ENCODE data around the gene HOATZ.

HOATZ gene

DNA sequence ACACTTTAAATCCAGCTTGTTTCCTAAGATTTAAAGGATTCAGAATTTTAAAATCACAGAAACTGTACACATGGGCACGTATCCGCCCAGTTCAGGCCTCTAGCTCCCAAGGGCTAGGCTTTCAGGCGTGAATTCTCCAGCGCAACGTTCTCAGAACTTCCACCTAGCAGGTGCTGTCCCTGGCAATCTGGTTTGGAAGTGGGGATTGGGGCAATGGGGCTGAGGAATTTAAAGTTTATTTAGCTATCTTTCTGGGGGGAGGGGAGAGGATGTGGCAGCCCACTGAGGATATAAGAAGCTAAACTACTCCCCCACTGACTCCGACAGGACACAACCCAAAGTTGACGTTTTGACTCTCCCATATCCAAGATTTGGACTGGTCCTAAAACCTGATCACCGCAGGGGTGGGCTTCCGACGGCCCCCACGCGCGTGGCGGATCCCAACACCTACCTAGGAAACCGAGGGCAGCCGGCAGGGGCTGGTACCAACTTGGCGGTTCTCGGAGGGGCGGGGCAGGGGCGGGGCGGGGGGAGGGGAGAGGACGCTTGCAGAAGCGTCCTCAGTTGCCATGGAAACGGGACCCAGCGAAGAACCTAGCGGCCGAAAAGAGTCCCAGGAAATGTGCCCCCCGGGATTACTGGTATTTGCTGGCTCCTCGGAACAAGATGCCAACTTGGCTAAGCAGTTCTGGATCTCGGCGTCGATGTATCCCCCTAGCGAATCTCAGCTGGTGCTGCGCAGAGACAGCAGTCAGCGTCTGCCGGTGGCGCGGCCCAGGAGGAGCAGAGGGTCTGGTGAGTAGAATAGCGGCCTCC, at the start of gene HOATZ:
Gene HOATZ (plus strand): TSS at position 563 of the 816 bp plus-strand sequence. CDS start 7 bp downstream, at position 570.
- DNase-seq (ENCODE audit: low read depth), result no peak

GRCh38 chr11:111465400-111465799, 49.2 kb upstream of the HOATZ start:
- no peak for DNase-seq (ENCODE audit: low read depth)

GRCh38 chr11:111466615-111467014, 48.0 kb upstream of the HOATZ start:
- no peak for DNase-seq (ENCODE audit: low read depth)

GRCh38 chr11:111469200-111469599, 45.4 kb upstream of the HOATZ start:
- DNase-seq (ENCODE audit: low read depth), result no peak

GRCh38 chr11:111472228-111472627, 42.4 kb upstream of the HOATZ start:
- no peak for DNase-seq (ENCODE audit: low read depth)

DNA sequence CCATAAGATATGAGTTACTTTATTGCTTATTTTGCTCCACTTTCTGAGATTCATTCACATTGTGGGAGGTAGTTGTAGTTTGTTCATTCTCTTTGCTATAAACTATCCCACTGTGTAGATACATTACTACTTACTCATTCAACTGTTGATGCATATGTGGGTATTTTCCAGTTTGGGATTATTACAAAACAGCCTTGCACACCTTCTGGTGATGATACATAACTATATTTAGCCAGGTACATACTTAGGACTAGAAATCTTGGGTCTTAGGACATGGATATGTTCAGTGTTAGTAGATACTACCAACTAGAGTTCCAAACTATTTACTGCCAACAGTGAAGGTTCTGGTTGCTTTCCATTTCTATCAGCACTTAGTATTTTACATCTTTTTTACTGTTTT, 40.1 kb upstream of the HOATZ start:
- DNase-seq (ENCODE audit: low read depth), result no peak

GRCh38 chr11:111476366-111476765, 38.2 kb upstream of the HOATZ start:
- DNase-seq (ENCODE audit: low read depth), result no peak

DNA sequence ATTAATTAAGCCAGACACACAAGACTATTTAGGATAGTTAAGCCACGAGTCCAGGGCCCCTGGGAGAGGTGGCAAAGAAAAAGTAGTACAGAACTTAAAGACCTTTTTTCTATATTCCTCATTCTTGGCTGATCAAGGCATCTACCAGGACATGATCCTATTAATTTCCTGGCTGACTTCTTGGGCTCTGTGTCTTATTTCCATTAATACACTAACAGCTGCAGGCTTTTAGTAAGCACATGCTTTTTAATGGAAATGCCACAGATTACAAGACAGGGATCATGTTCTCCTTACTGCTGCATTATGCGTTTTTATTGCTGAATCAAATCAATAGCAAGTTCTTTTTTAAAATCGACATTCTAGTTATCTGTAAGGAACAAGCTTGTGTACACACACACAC, 37.6 kb upstream of the HOATZ start:
- no peak for DNase-seq (ENCODE audit: low read depth)

DNA sequence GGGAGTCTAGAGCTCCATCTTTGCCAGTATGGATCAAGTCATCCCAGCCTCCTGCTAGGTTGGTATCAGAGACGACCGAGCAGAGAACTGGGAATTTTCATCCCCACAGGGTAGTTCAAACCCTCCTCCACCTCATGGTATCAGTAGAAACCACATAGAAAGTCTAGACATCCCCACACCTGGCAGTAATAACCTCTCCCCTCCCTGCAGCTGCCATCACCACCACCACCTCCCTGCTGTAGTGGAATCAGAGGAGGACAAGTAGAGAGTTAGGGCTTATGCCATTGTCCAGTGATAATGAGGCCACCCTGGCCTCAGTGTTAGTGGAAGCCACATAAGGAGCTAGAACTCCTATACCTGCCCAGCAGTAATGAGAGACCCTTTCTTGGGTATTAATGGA, 36.7 kb upstream of the HOATZ start:
- no peak for DNase-seq (ENCODE audit: low read depth)

DNA sequence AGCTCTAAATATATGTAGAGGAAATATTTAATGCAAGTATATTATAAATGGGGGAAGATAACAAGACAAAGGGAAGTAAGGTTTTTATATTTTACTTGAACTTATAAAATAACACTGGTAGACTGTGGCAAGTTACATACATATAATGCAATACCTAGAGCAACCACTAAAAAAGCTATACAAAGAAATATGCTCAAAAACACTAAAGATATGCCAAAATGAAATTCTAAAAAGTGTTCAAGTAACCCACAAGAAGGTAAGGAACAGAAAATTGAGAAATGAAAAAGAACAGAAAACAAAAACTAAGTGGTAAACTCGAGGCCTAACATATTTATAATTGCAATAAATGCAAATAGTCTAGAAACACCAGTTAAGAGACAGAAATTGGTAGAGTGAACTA, 34.9 kb upstream of the HOATZ start:
- no peak for DNase-seq (ENCODE audit: low read depth)

GRCh38 chr11:111483431-111483830, 31.1 kb upstream of the HOATZ start:
- no peak for DNase-seq (ENCODE audit: low read depth)

DNA sequence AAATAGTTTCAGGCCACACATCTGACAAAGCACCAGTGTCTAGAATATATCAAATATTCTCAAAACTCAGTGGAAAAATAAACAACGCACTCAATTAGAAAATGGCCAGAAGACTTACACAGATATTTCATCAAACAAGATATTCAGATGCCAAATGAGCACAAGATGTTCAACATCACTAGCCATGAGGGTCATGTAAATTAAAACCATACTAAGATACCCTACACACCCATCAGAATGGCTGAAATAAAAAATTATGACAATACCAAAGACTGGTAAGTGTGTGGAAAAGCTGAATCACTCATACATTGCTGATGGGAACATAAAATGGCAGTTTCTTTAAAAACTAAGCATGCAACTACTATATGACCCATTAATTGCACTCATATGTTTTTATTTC, 24.1 kb upstream of the HOATZ start:
- no peak for DNase-seq (ENCODE audit: low read depth)

DNA sequence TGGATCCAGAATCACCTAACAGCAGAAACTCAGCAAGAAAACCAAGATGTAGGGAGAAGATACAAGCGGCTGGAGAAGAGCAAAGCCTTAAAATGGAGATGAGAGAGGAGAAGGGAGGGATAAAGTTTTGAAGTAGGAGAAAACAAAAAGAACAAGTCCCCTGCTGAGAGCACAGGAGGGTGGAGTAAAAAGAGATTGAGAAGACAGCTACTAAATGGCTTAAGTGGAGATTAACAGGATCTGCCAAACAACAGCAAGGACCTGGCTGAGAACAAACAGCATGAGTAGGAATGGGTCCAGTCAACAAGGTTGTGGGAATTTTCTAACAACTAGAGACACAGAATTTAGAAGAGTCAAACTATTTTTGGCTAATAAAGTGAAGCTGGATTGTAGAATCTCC, 20.5 kb upstream of the HOATZ start:
- no peak for DNase-seq (ENCODE audit: low read depth)

DNA sequence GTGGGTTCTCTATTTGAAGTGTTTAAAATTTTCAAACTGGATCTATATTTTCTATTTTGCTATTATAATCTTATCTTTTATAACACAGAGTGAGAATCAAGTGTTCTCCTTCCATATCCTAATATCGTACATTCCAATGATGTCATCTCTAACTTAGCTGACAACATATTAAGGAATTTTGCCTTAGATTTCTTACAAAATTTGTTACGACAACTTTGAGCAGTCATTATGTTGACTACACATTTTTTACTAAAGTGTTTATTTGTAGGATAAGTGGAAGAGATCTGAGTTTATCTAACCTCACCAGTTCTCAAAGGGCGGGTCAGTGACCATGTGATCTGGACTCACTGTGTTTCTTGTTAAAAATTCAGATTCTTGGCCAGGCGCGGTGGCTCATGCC, 15.1 kb upstream of the HOATZ start:
- DNase-seq (ENCODE audit: low read depth), result no peak

DNA sequence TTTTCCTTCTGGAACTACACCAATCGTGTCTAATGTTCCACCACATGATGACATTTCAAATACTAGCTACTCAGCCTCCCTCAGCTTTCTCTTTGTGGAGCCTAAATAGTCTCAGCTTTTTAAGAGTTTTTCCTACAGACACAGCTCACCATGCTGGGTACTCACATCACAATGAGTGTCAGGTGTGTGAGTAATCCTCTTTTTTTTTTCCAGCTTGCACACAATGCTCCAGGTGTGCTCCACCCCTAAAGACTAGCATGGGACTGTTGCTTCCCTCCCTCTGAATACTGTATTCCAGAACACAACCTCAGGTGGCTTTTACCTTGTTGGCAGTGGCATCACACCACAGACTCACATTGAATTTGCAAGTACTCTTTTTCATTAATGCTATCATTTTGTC, 14.1 kb upstream of the HOATZ start:
- DNase-seq (ENCODE audit: low read depth), result no peak

DNA sequence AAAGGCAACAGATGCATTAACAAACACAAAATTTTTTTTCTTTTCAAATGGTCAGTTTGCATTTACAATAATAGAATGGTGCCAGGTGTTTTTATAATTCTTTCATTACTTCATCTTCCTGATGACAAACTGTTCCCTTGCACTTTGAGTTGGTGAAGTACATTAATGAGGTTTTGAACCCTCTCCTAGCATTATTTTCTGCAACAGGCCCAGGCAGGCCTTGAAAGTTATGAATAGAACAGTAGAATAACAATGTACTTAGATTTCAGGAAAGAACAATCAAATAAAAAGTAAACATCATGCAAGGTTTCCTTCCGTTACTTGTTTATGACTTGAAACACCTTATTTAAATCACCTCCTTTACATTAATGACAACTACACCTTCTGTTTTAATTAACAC, 12.0 kb upstream of the HOATZ start:
- no peak for DNase-seq (ENCODE audit: low read depth)

DNA sequence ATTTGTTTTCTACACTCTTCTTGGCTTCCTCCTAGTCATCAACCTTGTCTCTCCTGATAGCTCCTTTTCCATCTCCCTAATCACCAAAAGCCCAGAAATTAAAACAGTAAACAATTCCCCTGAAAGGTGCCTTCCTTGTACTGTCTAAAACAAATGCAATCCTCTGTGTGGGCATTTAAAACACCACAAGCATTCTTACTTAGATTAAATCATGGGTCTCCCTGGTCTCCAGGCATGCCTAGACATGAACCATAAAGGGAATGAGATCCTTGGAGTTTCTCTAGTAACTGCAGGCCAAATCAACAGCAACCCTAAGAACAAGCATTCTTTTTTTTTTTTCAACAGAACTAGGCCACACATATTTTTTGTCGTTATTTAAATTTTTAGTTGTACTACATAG, 4.3 kb upstream of the HOATZ start:
- DNase-seq (ENCODE audit: low read depth), result no peak

DNA sequence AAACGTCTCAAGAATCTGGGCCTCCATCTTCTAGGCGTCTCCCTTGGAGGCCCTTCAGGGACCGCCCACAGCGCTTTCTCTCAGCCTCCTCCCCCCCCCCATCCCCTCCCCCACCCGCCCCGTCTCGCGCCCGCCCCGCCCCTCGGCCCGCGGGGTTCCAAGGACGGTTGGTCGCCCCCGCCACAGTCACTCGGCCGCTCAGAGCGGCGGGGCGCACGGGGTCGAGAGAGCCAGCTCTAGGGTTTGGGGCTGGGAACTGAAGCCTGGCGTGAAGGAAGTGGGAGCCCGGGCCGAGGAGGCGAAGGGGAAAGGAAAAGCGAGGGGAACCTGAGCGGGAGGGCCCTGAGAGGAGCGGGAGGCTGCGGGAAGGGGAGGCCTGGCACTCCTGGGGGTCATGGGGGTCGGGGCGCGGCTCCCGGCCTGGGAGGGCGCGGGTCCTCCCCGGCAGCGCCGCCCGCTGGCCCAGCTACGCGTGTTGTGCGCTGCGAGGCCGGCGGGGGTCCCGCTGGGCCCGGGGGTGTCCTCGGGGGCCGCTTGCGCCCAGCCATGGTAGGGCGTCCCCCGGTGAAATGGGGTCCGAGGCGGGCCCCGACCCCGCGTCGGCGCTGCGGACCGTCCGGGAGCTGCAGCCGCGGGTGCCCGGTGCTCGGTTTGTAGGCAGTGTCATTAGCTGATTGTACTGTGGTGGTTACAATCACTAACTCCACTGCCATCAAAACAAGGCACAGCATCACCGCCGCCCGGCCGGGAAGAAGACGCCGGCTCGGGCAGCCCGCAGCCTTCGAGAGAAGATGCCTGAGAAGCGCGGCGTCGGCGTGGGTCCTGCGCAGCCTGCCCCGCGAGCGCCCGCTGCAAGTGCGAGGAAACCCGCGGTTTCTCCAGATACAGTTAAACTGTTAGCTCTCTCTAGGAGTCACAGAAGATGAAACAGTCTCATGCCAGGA, 2.0 kb upstream of the HOATZ start, which contains the start of gene BTG4:
Gene BTG4 (minus strand): TSS at position 91 of the 944 bp plus-strand sequence. CDS start 13,610 bp downstream, outside the sequence.
- DNase-seq (ENCODE audit: low read depth), result no peak

DNA sequence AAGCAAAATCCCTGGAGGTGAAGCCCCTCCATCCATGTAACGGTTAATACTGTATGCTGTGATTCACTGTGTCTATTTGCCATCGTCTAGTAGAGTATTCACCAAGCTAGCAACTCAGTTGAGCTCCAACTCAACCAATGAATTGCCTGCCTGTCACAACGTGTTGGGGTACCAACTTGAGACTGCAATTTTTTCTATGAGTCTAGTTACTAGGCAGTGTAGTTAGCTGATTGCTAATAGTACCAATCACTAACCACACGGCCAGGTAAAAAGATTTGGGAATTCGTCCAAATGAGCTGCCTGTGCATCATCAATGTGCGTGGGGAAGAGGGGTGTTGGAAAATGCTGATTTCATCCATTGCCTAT, 1.4 kb upstream of the HOATZ start:
- no peak for DNase-seq (ENCODE audit: low read depth)

- DNase-seq (ENCODE audit: low read depth), result no peak
These were observed 1.0 kb downstream of the HOATZ start for GRCh38 chr11:111515591-111515990.

DNA sequence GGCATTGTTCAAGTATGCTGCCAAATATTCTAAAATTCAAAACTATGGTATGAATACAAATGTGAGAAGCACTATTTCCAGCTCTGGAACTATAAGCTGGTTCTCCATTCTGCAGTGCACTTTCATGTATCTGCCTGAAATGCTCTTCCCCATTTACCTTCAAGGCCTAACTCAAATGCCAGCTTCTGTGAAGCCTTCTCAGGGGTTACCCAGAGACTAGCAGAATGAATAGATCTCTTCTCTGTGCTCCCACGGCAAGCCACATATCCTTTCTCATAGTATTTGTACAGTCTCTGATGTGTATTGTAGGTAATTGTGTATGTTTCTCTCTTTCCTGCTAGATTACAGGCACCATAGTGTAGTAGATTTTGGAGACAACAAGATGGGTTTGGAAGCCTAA, 4.1 kb downstream of the HOATZ start:
- DNase-seq (ENCODE audit: low read depth), result no peak

DNA sequence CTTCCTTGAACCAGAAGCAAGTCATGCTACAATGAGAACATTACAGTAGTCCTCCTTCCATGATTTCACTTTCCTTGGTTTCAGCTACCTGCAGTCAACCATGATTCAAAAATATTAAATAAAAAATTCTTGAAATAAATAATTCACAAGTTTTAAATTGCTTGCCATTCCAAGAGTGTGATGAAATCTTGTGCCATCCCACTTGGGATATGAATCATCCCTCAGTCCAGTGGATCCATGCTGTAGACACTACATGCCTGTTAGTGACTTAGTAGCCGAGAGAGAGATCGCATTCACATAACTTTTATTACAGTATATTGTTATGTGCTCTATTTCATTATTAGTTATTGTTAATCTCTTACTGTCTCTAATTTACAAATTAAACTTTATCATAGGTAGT, 6.0 kb downstream of the HOATZ start:
- no peak for DNase-seq (ENCODE audit: low read depth)

DNA sequence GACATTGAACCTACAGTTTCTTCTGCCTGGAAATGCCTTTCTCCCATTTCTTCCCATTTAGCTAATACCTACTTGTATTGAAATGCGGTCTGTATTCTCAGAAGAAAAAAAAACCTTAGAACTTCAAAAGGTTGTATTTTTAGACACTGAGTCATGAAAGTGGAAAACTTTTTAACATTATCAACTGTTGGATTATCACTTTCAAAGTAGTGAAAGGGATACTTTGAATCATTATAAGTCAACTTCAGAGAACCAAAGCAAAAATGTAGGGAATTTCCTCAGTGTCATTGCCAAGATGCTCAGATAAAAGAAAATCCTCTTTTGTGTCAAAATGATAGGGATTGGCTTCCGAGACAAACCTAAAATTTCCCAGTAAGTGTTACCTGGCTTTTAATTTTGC, 6.6 kb downstream of the HOATZ start:
- no peak for DNase-seq (ENCODE audit: low read depth)
